Kidney (tissue), 14 donors: ENCODE measurements around the gene SLC4A11. TPM values are rescaled to one million over a fixed set of nuclear protein-coding genes. Genes with fewer than 3 reads are reported as not detected.

Source experiments
- DNase-seq, 5 donors: peaks; one replicate each; pipeline ENCODE4 v3.0.0-alpha.2; 2013 to 2020
- FAIRE-seq: peaks from 2 replicates; lab custom pipeline; 2012; peaks lifted over from hg19 to GRCh38; lab: Jason Lieb, UNC
- H3K27ac ChIP-seq, 2 donors: one replicate each; pipeline ENCODE4 v1.7.0; 2013; ENCODE audit warnings: low read depth in 2 of 2, low read length in 2 of 2, inconsistent platforms in 1 of 2
- H3K27me3 ChIP-seq: one replicate; pipeline ENCODE4 v1.7.1; 2013; ENCODE audit warnings: low read length, inconsistent platforms; ENCODE audit not compliant: control insufficient read depth, insufficient read depth
- H3K36me3 ChIP-seq, 3 donors: one replicate each; pipeline versions ENCODE4 v1.7.0 to v1.7.1; 2013; ENCODE audit warnings: low read length in 3 of 3, control low read depth in 1 of 3, inconsistent platforms in 1 of 3; ENCODE audit not compliant: insufficient read depth in 3 of 3, control insufficient read depth in 2 of 3
- H3K4me1 ChIP-seq, 3 donors: one replicate each; pipeline versions ENCODE4 v1.7.0 to v1.7.1; 2013; ENCODE audit warnings: low read length in 3 of 3, inconsistent platforms in 1 of 3, low read depth in 1 of 3; ENCODE audit not compliant: control insufficient read depth in 2 of 3, insufficient read depth in 2 of 3
- H3K4me3 ChIP-seq, 3 donors: one replicate each; pipeline versions ENCODE4 v1.7.0 to v1.8.1; 2013; ENCODE audit warnings: low read length in 3 of 3, control low read depth in 1 of 3, inconsistent platforms in 1 of 3
- H3K9ac ChIP-seq, 3 donors: one replicate each; pipeline versions ENCODE4 v1.7.0 to v1.7.1; 2013; ENCODE audit warnings: low read length in 3 of 3, control low read depth in 1 of 3, inconsistent platforms in 1 of 3
- H3K9me3 ChIP-seq, 3 donors: one replicate each; pipeline versions ENCODE4 v1.7.0 to v1.7.1; 2013; ENCODE audit warnings: low read length in 3 of 3, control low read depth in 1 of 3, inconsistent platforms in 1 of 3; ENCODE audit not compliant: control insufficient read depth in 2 of 3, insufficient read depth in 1 of 3
- intact Hi-C: fragments of 100-400 bp; cut with DNase I; formaldehyde crosslinking; loops from one replicate; pipeline ENCODE4 v1.11.1; 2022
- polyA plus RNA-seq: library from polyadenylated mRNA; stranded (reverse); fragments of 350-450 nt; fragmentation: Illumina TruSeq; extraction: RNeasy Lipid Tissue Mini Kit (QIAGEN cat#74804); gene quantifications from one replicate; pipeline ENCODE4 v1.2.3, GENCODE V29; 2014; ENCODE audit warnings: low read depth, low replicate concordance; ENCODE audit not compliant: insufficient read depth
- total RNA-seq: library from RNA; stranded (reverse); fragmentation: NEBNext Ultra II Directional; extraction: Animal tissue kit (Norgen Biotek cat#: 25700); gene quantifications from one replicate; pipeline ENCODE4 v1.2.1, GENCODE V29; 2021
- TF ChIP-seq, protein P1 (sequence below): IDR thresholded peaks from 3 replicates; pipeline ENCODE4 v1.5.1; 2012; ENCODE audit warnings: mild to moderate bottlenecking, moderate library complexity, borderline replicate concordance; ENCODE audit not compliant: insufficient read depth; ENCODE audit errors: extremely low read depth
- donor health status: control.
- donor health status: control.
- donor health status: control.
- donor health status: control.
- donor health status: control.
- donor health status: DM: yes; HTN: yes; CAD: no.
- donor health status: Normal renal cell carcinoma (clear cell type).

Gene SLC4A11
- total and polyA plus RNA-seq, 2 donors from 2014 or later, result 7.6 to 14.8 TPM

DNA sequence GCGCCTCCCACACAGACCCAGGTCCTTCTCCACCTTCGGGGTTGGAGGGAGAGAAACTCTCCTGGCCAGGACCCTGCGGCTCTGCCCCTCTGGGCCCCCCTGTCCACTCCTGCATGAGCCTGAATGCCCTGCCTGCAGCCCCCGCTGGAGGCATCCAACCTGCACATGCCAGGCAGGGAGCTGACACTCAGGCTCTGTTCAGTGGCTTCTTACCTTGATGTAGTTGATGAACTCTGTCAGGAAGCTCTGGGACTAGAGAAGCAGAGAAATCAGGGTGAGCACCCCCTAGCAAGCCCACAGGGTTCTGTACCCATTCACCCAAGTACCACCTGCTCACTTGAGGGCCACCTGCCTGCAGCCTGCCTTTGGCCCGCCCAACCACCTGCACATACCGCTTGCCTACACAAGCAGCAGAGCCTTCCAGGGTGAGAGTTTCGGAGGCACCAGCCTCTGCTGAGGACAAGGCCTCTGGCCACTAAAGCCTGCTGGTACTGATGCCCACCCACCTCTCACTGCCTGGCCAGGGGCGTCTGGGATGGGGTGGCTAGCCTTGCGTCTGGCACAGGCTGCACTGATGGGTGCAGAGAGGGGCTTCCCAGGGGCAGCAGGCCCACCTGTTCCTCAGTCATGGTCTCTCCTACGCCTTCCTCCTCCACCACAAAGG is 44.2 kb downstream of the SLC4A11 start:
- FAIRE-seq (no peak), DNase-seq (peak in 1 of 5 donors; percentile 52)
- intact Hi-C loops, result no loop called here
- no peak overlapping the region for H3K4me3 ChIP-seq
- no peak overlapping the region for H3K9ac ChIP-seq
- H3K4me1 ChIP-seq, result no peaks in the 10 kb centered on the region
- H3K9me3 ChIP-seq, result no peaks in the 10 kb centered on the region
- TF ChIP-seq, protein P1, sequence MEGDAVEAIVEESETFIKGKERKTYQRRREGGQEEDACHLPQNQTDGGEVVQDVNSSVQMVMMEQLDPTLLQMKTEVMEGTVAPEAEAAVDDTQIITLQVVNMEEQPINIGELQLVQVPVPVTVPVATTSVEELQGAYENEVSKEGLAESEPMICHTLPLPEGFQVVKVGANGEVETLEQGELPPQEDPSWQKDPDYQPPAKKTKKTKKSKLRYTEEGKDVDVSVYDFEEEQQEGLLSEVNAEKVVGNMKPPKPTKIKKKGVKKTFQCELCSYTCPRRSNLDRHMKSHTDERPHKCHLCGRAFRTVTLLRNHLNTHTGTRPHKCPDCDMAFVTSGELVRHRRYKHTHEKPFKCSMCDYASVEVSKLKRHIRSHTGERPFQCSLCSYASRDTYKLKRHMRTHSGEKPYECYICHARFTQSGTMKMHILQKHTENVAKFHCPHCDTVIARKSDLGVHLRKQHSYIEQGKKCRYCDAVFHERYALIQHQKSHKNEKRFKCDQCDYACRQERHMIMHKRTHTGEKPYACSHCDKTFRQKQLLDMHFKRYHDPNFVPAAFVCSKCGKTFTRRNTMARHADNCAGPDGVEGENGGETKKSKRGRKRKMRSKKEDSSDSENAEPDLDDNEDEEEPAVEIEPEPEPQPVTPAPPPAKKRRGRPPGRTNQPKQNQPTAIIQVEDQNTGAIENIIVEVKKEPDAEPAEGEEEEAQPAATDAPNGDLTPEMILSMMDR, result no peak
- H3K27ac ChIP-seq, result no peak overlapping the region
- peaks cover 2 to 35% (median 34%) of the 10 kb centered on the region in 3 donors for H3K36me3 ChIP-seq
- no peaks in the 10 kb centered on the region for H3K27me3 ChIP-seq

DNA sequence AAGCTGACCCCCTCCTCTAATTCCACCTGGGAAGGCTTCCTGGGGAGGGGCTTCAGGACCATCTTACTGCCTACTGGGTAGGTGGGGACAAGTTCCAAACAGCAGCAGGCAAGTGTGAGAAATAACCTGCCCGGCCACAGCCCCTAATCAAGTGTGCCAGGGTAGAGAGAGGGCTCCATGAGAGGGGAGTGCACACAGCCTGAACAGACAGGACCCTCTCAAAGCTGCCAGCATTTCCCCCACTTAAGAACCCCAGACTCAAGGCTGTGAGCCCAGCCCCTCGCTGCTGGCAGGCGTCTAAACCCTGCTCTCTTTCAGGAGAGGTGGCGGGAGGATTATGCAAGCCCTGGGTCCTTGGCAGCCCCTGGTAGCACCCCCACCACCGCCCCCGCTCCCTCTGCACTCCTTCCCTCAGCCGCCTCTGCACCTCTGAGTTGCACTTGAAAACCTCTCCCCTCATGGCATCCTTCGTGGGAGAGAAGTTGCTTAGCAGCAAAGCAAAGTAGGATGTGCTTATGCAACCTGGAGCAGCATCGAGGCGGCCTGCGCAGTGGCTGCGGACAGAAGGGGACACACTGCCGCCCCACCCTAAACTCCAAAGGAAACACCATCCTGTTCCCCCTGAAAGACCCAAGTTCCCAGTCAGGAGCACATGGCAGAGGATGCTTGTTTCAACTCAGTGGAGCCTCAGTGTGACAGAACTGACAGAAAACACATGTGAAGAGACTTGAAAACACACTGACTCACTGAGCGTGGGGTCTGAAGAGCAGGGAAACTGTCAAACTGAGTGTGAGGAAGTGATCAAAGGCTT is 45.0 kb downstream of the SLC4A11 start:
- no peaks in the 10 kb centered on the region for H3K9me3 ChIP-seq
- DNase-seq (peak in 1 of 5 donors; percentile 53), FAIRE-seq (no peak)
- no peaks in the 10 kb centered on the region for H3K4me1 ChIP-seq
- H3K4me3 ChIP-seq, result no peak overlapping the region
- no peaks in the 10 kb centered on the region for H3K27me3 ChIP-seq
- TF ChIP-seq, protein P1, result no peak
- no peak overlapping the region for H3K9ac ChIP-seq
- H3K36me3 ChIP-seq, result peaks cover 2 to 32% (median 28%) of the 10 kb centered on the region in 3 donors
- no peak overlapping the region for H3K27ac ChIP-seq
- intact Hi-C loops, result no loop called here

DNA sequence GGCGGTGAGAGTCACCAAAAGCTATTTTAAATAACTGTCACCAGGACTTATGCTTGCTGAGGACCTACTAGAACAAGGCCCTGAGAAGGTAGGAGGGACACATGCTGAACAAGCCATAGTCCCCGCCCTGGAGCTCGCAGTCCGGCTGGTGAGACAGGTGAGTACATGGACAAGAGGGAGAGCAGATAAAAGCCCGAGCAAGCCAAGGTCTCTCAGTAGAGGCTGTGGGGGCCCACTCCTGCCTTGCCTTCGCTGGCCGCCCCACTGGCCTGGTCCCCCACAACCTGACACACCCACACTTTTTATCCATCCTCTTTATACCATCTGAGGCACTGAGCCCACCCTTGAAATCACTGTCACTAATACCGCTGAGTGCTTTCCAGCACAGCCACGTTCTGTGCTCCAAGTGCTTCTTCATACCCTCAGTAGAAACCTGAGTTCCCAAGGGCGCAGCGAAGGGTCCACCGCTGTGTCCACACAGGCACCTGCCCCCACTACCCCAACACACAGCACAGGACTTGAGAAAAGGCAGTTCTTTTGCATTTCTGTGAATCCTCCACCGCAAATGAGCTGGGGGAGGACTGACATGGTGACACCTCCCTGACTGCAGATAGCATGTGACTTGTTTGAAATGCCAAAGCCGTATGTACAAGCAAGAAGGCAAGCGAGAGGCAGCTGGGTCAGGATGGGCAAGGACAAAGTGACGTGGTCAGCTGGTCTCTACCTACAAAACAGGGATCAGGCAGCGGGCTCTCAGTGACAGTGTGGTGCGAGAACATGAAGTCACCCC is 46.6 kb downstream of the SLC4A11 start:
- H3K36me3 ChIP-seq, result peaks cover 2 to 32% (median 28%) of the 10 kb centered on the region in 3 donors
- FAIRE-seq (no peak), DNase-seq (peak in 1 of 5 donors; percentile 35)
- intact Hi-C loops, result no loop called here
- no peak overlapping the region for H3K4me3 ChIP-seq
- no peaks in the 10 kb centered on the region for H3K27me3 ChIP-seq
- no peaks in the 10 kb centered on the region for H3K9me3 ChIP-seq
- TF ChIP-seq, protein P1, result no peak
- no peak overlapping the region for H3K27ac ChIP-seq
- H3K4me1 ChIP-seq, result no peaks in the 10 kb centered on the region
- H3K9ac ChIP-seq, result no peak overlapping the region
